ENCODE results near the gene CAMKK2.

CAMKK2 gene

DNA sequence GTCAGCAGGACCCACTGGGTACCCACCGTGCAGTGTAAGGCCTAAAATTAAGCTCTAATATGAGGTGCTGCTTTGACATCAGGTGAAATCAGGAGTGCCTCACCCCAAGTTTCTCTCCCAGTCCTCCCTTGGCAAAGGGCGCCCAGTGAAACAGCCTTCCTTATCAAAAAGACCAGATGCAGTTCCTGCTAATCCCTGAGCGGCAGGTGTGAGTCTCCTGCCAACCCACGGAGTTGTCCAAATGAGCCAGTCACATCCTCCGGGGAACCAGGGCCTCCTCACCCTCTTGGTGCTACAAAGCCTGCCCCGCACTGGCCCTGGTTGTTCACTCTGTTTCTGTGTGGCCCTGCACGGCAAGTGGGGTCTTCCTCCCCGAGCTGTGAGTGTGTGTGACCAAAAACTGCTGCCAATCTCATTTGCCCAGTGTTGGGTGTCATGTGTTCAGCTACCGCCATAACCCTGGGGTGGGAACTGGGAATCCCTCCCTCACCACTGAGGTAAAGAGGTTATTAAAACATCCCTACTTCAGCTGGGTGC, 106.8 kb downstream of the CAMKK2 start:
- no peak for DNase-seq

DNA sequence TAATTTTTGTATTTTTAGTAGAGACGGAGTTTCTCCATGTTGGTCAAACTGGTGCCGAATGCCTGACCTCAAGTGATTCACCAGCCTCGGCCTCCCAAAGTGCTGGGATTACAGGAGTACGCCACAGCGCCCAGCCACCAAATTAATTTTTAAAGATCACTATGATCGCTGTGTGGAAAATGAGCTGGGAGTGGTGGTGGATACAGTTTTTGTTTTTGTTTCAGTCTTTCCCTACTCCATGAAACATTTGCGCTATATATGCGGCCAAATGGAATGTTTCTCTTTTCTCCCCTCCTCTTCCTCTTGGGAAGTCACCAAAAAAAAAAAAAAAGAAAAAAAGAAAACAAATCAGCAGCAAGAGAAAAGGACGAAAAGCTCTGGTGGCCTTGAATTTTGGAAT, 107.4 kb downstream of the CAMKK2 start:
- no peak for DNase-seq

DNA sequence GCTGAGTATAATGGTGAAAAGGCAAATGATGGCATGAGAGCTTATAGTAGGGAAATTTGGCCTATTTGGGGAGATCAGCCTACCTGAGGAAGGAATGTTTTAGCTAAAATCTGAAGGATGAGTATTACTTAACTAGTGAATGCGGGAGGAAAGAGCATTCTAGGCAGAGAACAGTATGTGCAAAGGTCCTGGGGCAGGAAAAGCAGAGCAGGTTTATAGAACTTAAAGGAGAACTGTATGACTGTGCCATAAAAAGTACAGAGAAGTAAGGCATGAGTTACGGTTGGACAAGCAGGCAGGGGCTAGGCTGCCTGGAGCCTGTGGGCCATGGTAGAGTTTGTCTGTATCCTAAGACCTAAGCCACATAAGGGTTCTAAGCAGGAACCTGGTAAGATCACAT, 108.3 kb downstream of the CAMKK2 start:
- DNase-seq = no peak

All from NCI-H2029 treated with DMSO at 0.1 percent for 48 hours (cell line).